HEK293 (cell line): ENCODE results near the gene KRTAP10-10.

ENCODE experiments used
- CTCF ChIA-PET: fragments of 350-600 bp; formaldehyde crosslinking; extraction: SDS; loops from one replicate; lab custom pipeline; 2021; ENCODE audit warnings: antibody characterized with exemption; lab: Yijun Ruan, JAX
- POLR2A ChIA-PET: fragments of 300-600 bp; formaldehyde crosslinking; extraction: SDS; loops from one replicate; lab custom pipeline; 2020; ENCODE audit warnings: antibody characterized with exemption, inconsistent platforms; lab: Yijun Ruan, JAX
- H3K27ac ChIP-seq: fragments of 200-500 bp; sonication (Bioruptor generic); 2 replicates; pipeline ENCODE4 v1.5.1; 2014; ENCODE audit warnings: low read depth, low read length, control low read depth, inconsistent platforms; ENCODE audit errors: extremely low read depth
- H3K36me3 ChIP-seq, 2 experiments: fragments of 200-500 bp in 1 of 2; sonication (Bioruptor generic) in 1 of 2; 1 replicate in 1 of 2; 2 replicates in 1 of 2; pipeline ENCODE4 v1.5.1; 2014 to 2017; ENCODE audit warnings: inconsistent platforms in 2 of 2, low read length in 2 of 2; ENCODE audit not compliant: control insufficient read depth in 2 of 2, insufficient read depth in 1 of 2
- H3K4me1 ChIP-seq: fragments of 200-500 bp; sonication (Bioruptor generic); 2 replicates; pipeline ENCODE4 v1.5.1; 2014; ENCODE audit warnings: mild to moderate bottlenecking, low read length, inconsistent platforms; ENCODE audit not compliant: control insufficient read depth, insufficient read depth
- H3K4me3 ChIP-seq: 2 replicates; pipeline ENCODE4 v1.5.1; 2011; ENCODE audit warnings: low read depth, mild to moderate bottlenecking, control low read depth, low read length, moderate library complexity
- H3K9me3 ChIP-seq: fragments of 200-500 bp; sonication (Bioruptor generic); 2 replicates; pipeline ENCODE4 v1.5.1; 2014; ENCODE audit warnings: low read depth, low read length, inconsistent platforms; ENCODE audit not compliant: control insufficient read depth, insufficient read depth
- BCL11A ChIP-seq: fragments of 450-650 bp; formaldehyde crosslinking; IDR thresholded peaks from 2 replicates; pipeline ENCODE4 v1.5.1; 2016; ENCODE audit warnings: low read depth, missing biosample characterization, missing genetic modification characterization
- EGR2 ChIP-seq: fragments of 450-650 bp; formaldehyde crosslinking; IDR thresholded peaks from 2 replicates; pipeline ENCODE4 v1.5.1; 2016; ENCODE audit warnings: low read depth, missing biosample characterization, missing genetic modification characterization
- ELK4 ChIP-seq: IDR thresholded peaks from 2 replicates; pipeline ENCODE4 v1.6.1; 2011; ENCODE audit warnings: mild to moderate bottlenecking, low read depth, low read length, borderline replicate concordance
- GLIS1 ChIP-seq: fragments of 450-650 bp; formaldehyde crosslinking; IDR thresholded peaks from 2 replicates; pipeline ENCODE4 v1.5.1; 2016; ENCODE audit warnings: missing biosample characterization, missing genetic modification characterization
- MEIS1 ChIP-seq: sonication (generic); formaldehyde crosslinking; IDR thresholded peaks from 2 replicates; pipeline ENCODE4 v1.8.1; 2022; ENCODE audit warnings: missing genetic modification reagents, mild to moderate bottlenecking, borderline replicate concordance
- MZF1 ChIP-seq: fragments of 450-650 bp; formaldehyde crosslinking; IDR thresholded peaks from 2 replicates; pipeline ENCODE4 v1.5.1; 2017; ENCODE audit warnings: missing biosample characterization, missing genetic modification characterization, borderline replicate concordance
- TCF7L2 ChIP-seq: IDR thresholded peaks from 2 replicates; pipeline ENCODE4 v1.6.1; 2011; ENCODE audit warnings: low read depth, mild to moderate bottlenecking, inconsistent platforms, low read length, moderate library complexity, borderline replicate concordance
- ZBTB21 ChIP-seq: fragments of 450-650 bp; formaldehyde crosslinking; IDR thresholded peaks from 2 replicates; pipeline ENCODE4 v1.5.1; 2017; ENCODE audit warnings: missing biosample characterization, missing genetic modification characterization
- ZBTB8A ChIP-seq: fragments of 450-650 bp; formaldehyde crosslinking; IDR thresholded peaks from 2 replicates; pipeline ENCODE4 v1.5.1; 2016; ENCODE audit warnings: missing biosample characterization, missing genetic modification characterization
- ZFHX2 ChIP-seq: fragments of 450-650 bp; formaldehyde crosslinking; conservative IDR thresholded peaks from 2 replicates; pipeline ENCODE4 v1.5.1; 2016; ENCODE audit warnings: missing biosample characterization, missing genetic modification characterization
- ZIC2 ChIP-seq: fragments of 450-650 bp; formaldehyde crosslinking; IDR thresholded peaks from 2 replicates; pipeline ENCODE4 v1.5.1; 2016; ENCODE audit warnings: missing biosample characterization, missing genetic modification characterization
- ZNF112 ChIP-seq: fragments of 450-650 bp; formaldehyde crosslinking; IDR thresholded peaks from 2 replicates; pipeline ENCODE4 v1.5.0; 2017; ENCODE audit warnings: missing biosample characterization, missing genetic modification characterization
- ZNF146 ChIP-seq: fragments of 450-650 bp; formaldehyde crosslinking; IDR thresholded peaks from 2 replicates; pipeline ENCODE4 v1.5.1; 2016; ENCODE audit warnings: missing biosample characterization, missing genetic modification characterization
- ZNF214 ChIP-seq: fragments of 450-650 bp; formaldehyde crosslinking; IDR thresholded peaks from 2 replicates; pipeline ENCODE4 v1.5.1; 2017; ENCODE audit warnings: missing biosample characterization, mild to moderate bottlenecking, missing genetic modification characterization, borderline replicate concordance
- ZNF248 ChIP-seq: fragments of 450-650 bp; formaldehyde crosslinking; IDR thresholded peaks from 2 replicates; pipeline ENCODE4 v1.5.1; 2017; ENCODE audit warnings: missing biosample characterization, missing genetic modification characterization
- ZNF324 ChIP-seq: fragments of 450-650 bp; formaldehyde crosslinking; IDR thresholded peaks from 2 replicates; pipeline ENCODE4 v1.5.1; 2016; ENCODE audit warnings: missing biosample characterization, missing genetic modification characterization
- ZNF398 ChIP-seq: fragments of 450-650 bp; formaldehyde crosslinking; IDR thresholded peaks from 2 replicates; pipeline ENCODE4 v1.5.1; 2017; ENCODE audit warnings: missing biosample characterization, missing genetic modification characterization
- ZNF600 ChIP-seq: fragments of 450-650 bp; formaldehyde crosslinking; IDR thresholded peaks from 2 replicates; pipeline ENCODE4 v1.5.1; 2016; ENCODE audit warnings: missing biosample characterization, missing genetic modification characterization
- TF ChIP-seq, protein P1 (sequence below): fragments of 450-650 bp; formaldehyde crosslinking; IDR thresholded peaks from 2 replicates; pipeline ENCODE4 v1.5.1; 2017; ENCODE audit warnings: missing biosample characterization, mild to moderate bottlenecking, missing genetic modification characterization, moderate library complexity
- TF ChIP-seq, protein P2 (sequence below): fragments of 450-650 bp; formaldehyde crosslinking; IDR thresholded peaks from 2 replicates; pipeline ENCODE4 v1.5.1; 2016; ENCODE audit warnings: missing biosample characterization, missing genetic modification characterization

KRTAP10-10 gene

GRCh38 chr21:44637018-44637850, at the start of gene KRTAP10-10:
KRTAP10-10 (plus strand) TSS chr21:44637356; CDS start chr21:44637418, 62 bp downstream.
- H3K4me1 ChIP-seq, result no peaks in the 10 kb centered on the region
- no peaks in the 10 kb centered on the region for H3K36me3 ChIP-seq
- H3K27ac ChIP-seq, result no peak within 1 kb of the TSS
- no peak within 1 kb of the TSS for H3K4me3 ChIP-seq
- no peaks in the 10 kb centered on the region for H3K9me3 ChIP-seq
- TF ChIP-seq ZNF398 (tag by site-specific recombination), result peak; percentile 35; the same call in 1 of the 2 replicates
- TF ChIP-seq ZNF214 (tag by site-specific recombination), result no peak
- no peak for TF ChIP-seq ZBTB21
- TF ChIP-seq ELK4, result no peak
- TF ChIP-seq EGR2 (tag by site-specific recombination), result peak; percentile 31; the same call in 1 of the 2 replicates
- peak; percentile 81 for TF ChIP-seq ZIC2
- TF ChIP-seq MZF1 (tag by site-specific recombination), result no peak
- TF ChIP-seq, protein P1, sequence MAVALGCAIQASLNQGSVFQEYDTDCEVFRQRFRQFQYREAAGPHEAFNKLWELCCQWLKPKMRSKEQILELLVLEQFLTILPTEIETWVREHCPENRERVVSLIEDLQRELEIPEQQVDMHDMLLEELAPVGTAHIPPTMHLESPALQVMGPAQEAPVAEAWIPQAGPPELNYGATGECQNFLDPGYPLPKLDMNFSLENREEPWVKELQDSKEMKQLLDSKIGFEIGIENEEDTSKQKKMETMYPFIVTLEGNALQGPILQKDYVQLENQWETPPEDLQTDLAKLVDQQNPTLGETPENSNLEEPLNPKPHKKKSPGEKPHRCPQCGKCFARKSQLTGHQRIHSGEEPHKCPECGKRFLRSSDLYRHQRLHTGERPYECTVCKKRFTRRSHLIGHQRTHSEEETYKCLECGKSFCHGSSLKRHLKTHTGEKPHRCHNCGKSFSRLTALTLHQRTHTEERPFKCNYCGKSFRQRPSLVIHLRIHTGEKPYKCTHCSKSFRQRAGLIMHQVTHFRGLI (tag by site-specific recombination), result no peak
- TF ChIP-seq GLIS1, result peak; percentile 26; the same call in 1 of the 2 replicates
- TF ChIP-seq ZNF248 (tag by site-specific recombination), result no peak
- no peak for TF ChIP-seq ZNF324 (tag by site-specific recombination)
- TF ChIP-seq MEIS1 (CRISPR knock-in tag), result no peak
- no peak for TF ChIP-seq ZNF146
- TF ChIP-seq ZNF600, result no peak
- TF ChIP-seq ZBTB8A, result no peak
- TF ChIP-seq ZFHX2 (tag by site-specific recombination), result peak; percentile 51
- TF ChIP-seq, all 188 proteins: peak for 5
- CTCF ChIA-PET, result no interaction called here
- POLR2A ChIA-PET, result no interaction called here

DNA sequence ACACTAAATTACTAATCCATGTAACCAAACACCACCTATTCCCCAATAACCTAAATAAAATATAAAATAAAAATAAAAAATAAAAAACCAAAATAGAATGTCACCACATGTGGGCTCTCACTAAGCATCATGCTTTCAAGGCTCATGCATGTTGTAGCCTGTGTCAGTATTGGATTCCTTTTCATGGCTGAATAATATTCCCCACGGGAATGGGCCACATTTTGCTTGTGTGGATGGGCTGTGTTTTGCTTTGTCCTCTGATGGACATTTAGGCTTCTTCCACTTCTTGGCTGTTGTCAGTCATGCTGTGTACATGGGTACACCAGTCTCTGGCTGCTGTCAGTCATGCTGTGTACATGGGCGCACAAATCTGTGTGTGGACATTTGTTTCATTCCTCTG, 48.1 kb upstream of the KRTAP10-10 start:
- Histone ChIP-seq H3K4me1 (no peaks in the 10 kb centered on the region), H3K4me3 (no peak overlapping the region), H3K27ac (no peak overlapping the region), H3K36me3 (no peaks in the 10 kb centered on the region), H3K9me3 (peaks cover 2% of the 10 kb centered on the region; the same call in 1 of the 2 replicates)
- CTCF ChIA-PET, result no interaction called here
- TF ChIP-seq TCF7L2, result no peak
- no peak for TF ChIP-seq ZNF112
- peak; percentile 91 for TF ChIP-seq ZNF146
- no peak for TF ChIP-seq BCL11A
- TF ChIP-seq, protein P2, sequence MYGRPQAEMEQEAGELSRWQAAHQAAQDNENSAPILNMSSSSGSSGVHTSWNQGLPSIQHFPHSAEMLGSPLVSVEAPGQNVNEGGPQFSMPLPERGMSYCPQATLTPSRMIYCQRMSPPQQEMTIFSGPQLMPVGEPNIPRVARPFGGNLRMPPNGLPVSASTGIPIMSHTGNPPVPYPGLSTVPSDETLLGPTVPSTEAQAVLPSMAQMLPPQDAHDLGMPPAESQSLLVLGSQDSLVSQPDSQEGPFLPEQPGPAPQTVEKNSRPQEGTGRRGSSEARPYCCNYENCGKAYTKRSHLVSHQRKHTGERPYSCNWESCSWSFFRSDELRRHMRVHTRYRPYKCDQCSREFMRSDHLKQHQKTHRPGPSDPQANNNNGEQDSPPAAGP (tag by site-specific recombination), result no peak
- POLR2A ChIA-PET, result no interaction called here
